Stimulated activated CD4-positive, alpha-beta T cell treated with anti-CD3 and anti-CD28 coated beads, TNF-alpha, amount 100 ng/mL, for 48 hours (primary cell): Measurements from ENCODE around the gene P2RY2.
"Not testable (repeated sequence)": the region's sequence is repeated elsewhere in the genome, so short reads cannot be mapped to it uniquely, and the experiment has no call there.

Experiments
- DNase-seq, 3 donors: peaks; one replicate each; pipeline ENCODE4 v3.0.0-alpha.2; 2020; ENCODE audit warnings: low read depth in 3 of 3

Gene P2RY2

GRCh38 chr11:73227571-73228211 is 9.6 kb downstream of the P2RY2 start:
- DNase-seq, result no peak

DNA sequence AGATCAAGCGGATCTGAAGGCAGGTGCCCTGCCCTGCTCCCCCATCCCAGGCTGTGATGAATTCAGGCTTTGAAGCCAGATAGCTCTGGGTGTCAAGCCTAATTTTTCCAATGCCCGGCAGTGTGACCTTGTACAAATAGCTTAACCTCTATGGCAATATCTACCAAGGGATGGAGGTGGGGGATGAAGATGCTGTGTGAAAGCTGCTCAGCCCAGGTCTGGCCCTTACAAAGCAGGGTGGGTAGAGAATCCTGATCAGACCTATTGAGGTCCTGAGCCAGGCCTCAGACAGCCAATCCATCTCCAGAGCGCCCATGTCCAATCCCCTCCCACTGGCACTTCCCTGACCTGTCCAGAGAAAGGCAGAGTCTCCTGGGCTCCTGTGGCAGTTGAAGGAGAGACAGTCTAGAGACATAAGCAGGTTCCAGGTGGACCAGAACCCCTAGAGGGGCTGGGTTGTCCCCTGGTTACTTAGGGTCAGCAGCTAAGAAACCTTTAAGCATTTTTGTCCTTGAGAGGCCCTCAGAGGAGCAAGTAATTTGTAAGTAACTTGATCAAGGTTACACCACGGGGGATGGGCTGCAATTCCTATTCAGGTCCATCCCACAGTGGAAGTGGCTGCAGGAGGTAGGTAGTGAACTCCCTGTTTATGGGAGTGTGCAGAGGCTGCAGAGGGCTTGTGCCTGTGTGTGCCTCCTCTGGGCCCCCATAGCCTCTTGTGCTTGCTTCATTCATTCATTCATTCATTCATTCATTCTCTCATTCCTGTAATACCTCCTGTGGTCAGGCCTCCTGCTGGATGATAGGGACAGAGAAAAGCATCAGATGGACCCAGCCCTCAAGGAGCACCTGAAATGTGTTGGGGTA is 10.4 kb downstream of the P2RY2 start:
- no peak for DNase-seq

DNA sequence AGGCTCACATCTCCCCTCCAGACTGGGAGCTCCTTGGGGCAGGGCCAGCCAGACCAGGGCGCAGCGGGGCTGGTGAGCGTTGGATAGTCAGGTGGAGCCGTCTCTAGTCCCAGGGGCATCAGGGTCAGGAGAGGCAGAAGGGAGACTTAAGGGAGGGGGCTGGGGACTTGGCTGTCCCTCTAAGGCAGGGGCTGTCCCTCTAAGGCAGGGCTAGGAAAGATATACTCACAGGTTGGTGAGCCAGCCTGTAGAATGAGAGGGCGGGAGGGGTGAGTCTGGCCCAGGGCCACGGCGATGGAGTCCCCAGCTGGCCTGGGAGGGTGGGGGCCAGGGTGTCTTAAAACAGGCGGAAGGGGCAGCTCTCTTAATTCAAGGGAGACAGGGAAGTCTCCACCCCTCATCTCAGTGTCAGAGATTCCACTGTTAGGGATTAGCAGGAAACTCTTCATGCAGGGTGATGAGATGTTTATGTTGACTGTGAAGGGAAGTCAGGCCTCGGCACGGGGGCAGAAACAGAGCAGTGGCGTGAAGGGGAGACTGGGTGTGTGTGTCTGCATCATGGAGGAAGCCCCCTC is 11.3 kb downstream of the P2RY2 start:
- no peak for DNase-seq

- DNase-seq, result no peak
Measured at GRCh38 chr11:73229896-73230875, 12.1 kb downstream of the P2RY2 start.

DNA sequence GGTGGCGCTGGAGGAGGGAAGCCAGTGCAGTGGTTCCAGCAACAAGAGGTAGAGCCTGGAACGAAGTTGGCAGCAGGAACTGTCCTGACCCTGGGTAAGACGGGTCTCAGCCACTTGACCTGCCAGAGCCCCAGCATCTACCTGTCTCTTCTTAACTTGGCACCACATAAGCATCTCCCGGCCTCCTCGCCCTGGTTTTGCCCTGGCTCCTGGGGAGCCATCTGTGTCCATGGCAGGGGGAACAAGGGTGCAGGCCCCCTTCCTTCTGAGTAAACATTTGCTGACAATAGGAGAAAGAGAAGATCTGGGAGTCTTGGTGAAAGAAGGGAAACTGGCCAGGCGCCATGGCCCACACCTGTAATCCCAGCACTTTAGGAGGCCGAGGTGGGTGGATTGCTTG is 12.8 kb downstream of the P2RY2 start:
- DNase-seq, result no peak

DNA sequence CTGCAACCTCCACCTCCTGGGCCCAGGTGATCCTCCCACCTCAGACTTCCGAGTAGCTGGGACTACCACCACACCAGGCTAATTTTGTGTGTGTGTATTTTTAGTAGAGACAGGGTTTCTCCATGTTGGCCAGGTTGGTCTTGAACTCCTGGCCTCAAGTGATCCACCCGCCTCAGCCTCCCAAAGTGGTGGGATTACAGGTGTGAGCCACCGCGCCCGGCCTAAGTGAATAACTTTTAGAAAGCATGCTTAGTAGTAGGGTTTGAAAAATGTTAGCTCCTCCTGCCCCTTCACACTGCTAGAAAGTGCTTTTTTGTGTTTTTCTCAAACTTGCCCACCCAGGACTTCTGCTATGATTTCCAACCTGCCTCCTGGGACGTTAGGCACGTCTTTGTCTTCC is 14.4 kb downstream of the P2RY2 start:
- DNase-seq, result not testable (repeated sequence)

DNA sequence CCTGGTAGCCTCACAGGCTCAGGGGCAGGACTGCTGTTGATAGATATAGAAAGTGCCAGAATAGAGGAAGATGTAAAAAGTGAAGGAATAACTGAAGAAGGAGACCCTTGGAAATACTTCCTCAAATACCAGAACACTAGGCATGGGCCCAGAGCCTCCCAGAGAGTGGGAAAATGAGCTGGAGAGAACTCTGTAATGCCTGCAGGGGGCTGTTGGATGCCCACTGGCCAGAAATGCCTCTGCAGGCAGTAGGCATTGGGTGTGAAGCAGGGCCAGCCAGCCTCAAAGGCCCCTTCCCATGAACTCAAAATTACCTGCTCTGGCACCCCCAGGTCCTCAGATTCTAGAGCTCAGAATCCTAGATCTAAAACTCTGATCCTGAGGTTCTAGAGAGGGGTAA is 15.1 kb downstream of the P2RY2 start:
- no peak for DNase-seq

DNA sequence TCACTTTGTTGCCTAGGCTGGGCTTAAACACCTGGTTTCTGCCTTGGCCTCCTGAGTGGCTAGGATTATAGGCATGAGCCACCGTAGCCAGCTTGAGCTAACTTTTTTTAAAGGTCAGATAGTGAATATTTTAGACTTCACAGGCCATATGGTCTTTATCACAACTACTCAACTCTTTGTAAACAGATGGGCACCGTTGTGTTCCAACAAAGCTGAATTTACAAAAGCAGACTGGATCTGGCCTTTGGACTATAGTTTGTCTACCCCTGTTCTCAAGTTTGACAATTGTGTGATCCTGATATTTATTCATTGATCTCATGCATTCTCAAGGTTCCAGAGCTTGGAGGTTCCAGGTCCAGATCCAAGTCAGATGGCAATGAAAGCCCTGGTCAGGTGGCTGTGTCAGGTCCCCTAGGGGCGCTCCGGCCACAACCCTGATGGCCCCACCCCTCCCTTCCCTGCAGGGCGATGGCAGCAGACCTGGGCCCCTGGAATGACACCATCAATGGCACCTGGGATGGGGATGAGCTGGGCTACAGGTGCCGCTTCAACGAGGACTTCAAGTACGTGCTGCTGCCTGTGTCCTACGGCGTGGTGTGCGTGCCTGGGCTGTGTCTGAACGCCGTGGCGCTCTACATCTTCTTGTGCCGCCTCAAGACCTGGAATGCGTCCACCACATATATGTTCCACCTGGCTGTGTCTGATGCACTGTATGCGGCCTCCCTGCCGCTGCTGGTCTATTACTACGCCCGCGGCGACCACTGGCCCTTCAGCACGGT is 15.8 kb downstream of the P2RY2 start:
- no peak for DNase-seq

DNA sequence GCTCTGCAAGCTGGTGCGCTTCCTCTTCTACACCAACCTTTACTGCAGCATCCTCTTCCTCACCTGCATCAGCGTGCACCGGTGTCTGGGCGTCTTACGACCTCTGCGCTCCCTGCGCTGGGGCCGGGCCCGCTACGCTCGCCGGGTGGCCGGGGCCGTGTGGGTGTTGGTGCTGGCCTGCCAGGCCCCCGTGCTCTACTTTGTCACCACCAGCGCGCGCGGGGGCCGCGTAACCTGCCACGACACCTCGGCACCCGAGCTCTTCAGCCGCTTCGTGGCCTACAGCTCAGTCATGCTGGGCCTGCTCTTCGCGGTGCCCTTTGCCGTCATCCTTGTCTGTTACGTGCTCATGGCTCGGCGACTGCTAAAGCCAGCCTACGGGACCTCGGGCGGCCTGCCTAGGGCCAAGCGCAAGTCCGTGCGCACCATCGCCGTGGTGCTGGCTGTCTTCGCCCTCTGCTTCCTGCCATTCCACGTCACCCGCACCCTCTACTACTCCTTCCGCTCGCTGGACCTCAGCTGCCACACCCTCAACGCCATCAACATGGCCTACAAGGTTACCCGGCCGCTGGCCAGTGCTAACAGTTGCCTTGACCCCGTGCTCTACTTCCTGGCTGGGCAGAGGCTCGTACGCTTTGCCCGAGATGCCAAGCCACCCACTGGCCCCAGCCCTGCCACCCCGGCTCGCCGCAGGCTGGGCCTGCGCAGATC is 16.5 kb downstream of the P2RY2 start:
- DNase-seq, result no peak

DNA sequence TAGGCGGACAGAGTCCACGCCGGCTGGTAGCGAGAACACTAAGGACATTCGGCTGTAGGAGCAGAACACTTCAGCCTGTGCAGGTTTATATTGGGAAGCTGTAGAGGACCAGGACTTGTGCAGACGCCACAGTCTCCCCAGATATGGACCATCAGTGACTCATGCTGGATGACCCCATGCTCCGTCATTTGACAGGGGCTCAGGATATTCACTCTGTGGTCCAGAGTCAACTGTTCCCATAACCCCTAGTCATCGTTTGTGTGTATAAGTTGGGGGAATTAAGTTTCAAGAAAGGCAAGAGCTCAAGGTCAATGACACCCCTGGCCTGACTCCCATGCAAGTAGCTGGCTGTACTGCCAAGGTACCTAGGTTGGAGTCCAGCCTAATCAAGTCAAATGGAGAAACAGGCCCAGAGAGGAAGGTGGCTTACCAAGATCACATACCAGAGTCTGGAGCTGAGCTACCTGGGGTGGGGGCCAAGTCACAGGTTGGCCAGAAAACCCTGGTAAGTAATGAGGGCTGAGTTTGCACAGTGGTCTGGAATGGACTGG is 17.2 kb downstream of the P2RY2 start:
- DNase-seq, result no peak

GRCh38 chr11:73236205-73236765 is 18.2 kb downstream of the P2RY2 start:
- DNase-seq, result no peak

DNA sequence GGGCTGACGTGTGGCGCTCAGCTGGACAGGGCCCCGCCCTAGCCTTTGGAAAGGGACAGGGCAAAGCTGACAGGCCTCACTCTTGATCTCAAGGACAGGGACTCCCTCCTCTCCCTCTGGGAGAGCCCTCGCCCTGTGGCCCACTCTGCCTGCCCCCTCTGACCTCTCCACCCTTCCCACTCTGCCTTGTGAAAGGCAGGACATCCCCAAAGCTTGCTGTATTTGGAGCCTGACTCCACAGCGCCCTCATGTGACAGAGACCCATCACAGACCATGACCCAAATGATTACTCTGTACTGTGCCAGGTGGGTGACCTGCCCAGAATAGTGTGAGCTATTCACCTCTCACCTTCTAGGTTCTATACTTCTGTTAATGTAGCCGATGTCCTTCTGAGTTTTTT is 18.8 kb downstream of the P2RY2 start:
- no peak for DNase-seq

GRCh38 chr11:73237471-73238290 is 19.6 kb downstream of the P2RY2 start:
- DNase-seq, result no peak

DNA sequence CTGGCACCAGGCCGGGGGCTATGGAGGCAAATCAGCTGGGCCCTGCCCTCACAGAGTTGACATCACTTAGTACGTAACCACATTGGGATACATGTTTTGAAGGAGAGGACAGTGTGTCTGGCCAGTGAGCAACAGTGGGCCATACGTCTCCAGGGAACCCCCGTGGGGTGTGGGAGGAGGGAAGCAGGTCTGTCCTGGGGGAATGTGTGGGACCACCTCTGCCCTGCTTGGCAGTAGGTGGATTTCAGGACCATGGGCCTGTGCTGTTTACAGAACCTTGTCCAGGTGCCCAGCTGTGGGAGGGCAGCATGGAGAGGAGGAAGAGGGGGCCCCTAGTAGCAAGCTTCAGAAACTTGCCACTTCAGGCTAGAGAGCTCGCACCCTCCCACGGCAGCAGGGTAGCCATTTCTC is 21.0 kb downstream of the P2RY2 start:
- DNase-seq, result no peak

DNA sequence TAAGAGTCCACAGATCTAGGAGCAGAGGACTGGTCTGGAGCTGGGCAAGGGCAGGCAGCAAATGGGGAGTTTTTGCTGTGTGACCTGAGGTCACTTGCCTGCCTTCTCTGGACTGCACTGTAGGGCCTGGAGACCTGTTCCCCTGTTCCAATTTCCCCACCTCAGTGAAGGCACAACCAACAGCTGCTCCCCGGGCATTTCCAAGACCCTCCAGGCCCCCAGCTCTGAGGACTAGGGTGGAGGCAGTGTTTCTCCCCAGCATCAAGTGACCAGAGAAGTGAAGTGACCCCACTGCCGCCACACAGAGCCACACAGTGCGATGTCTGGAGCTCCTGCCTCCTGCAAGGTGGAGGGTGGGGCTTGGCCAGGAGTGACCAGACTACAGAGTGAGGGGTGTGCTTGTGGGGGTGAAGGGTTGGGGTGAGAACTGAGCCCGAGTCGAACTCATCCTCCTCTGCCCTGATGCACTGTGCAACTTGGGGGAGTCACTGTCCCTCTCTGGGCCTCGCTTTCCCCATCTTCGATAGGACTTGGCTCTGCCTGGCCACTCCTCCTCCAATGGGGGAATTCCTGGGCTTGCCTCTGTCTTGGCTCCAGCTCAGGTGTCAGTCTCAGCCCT is 21.6 kb downstream of the P2RY2 start:
- DNase-seq, result no peak

- no peak for DNase-seq
Measured at GRCh38 chr11:73240190-73240781, 22.2 kb downstream of the P2RY2 start.

GRCh38 chr11:73241300-73241699 is 23.2 kb downstream of the P2RY2 start:
- no peak for DNase-seq
